Endothelial cell (in vitro differentiated cells): ENCODE data around the gene TFR2. TPM values are rescaled to one million over a fixed set of nuclear protein-coding genes. Genes with fewer than 3 reads are reported as not detected.
A peak's percentile ranks its signal among the peaks of the same experiment; 100 is the strongest.

Experiments used
- DNase-seq: peaks from one replicate; pipeline ENCODE4 v3.0.0; 2021; ENCODE audit warnings: low spot score
- H3K27ac Mint-ChIP-seq: one replicate; pipeline ENCODE4 v1.8.0; 2021; ENCODE audit warnings: mixed read lengths, inconsistent platforms; ENCODE audit not compliant: unreplicated experiment
- H3K27me3 Mint-ChIP-seq: one replicate; pipeline ENCODE4 v1.8.0; 2021; ENCODE audit warnings: mild to moderate bottlenecking, moderate library complexity, mixed read lengths, inconsistent platforms; ENCODE audit not compliant: unreplicated experiment
- H3K36me3 Mint-ChIP-seq: one replicate; pipeline ENCODE4 v1.8.0; 2021; ENCODE audit warnings: mild to moderate bottlenecking, low read depth, mixed read lengths, inconsistent platforms; ENCODE audit not compliant: unreplicated experiment
- H3K4me1 Mint-ChIP-seq: one replicate; pipeline ENCODE4 v1.8.0; 2021; ENCODE audit warnings: mild to moderate bottlenecking, mixed read lengths, inconsistent platforms; ENCODE audit not compliant: unreplicated experiment
- H3K4me3 Mint-ChIP-seq: one replicate; pipeline ENCODE4 v1.8.0; 2021; ENCODE audit warnings: mild to moderate bottlenecking, mixed read lengths, inconsistent platforms; ENCODE audit not compliant: unreplicated experiment
- H3K9me3 Mint-ChIP-seq: one replicate; pipeline ENCODE4 v1.8.0; 2021; ENCODE audit warnings: mixed read lengths, inconsistent platforms; ENCODE audit not compliant: unreplicated experiment
- CTCF ChIP-seq: fragments of 200-600 bp; sonication (generic); IDR thresholded peaks from one replicate; pipeline ENCODE4 v1.5.0; 2021; ENCODE audit warnings: antibody characterized with exemption; ENCODE audit not compliant: unreplicated experiment
- total RNA-seq: library from RNA; stranded (reverse); fragmentation: NEBNext Ultra II Directional; extraction: Animal tissue kit (Norgen Biotek cat#: 25700); gene quantifications from one replicate; pipeline ENCODE4 v1.2.1, GENCODE V29; 2021; ENCODE audit not compliant: unreplicated experiment

TFR2 gene
- total RNA-seq, 1 donor from 2014 or later: 1.0 TPM

GRCh38 chr7:100574362-100575205 lies 66.8 kb downstream of the TFR2 start:
- peaks cover 4% of the 10 kb centered on the region for H3K4me1 Mint-ChIP-seq
- peaks cover 22% of the 10 kb centered on the region for H3K27me3 Mint-ChIP-seq
- no peak for TF ChIP-seq CTCF
- H3K4me3 Mint-ChIP-seq: no peak overlapping the region
- H3K36me3 Mint-ChIP-seq: peaks cover 12% of the 10 kb centered on the region
- H3K9me3 Mint-ChIP-seq: no peaks in the 10 kb centered on the region
- no peak for DNase-seq
- peak overlapping the region; percentile 36 for H3K27ac Mint-ChIP-seq

GRCh38 chr7:100573691-100574361 lies 67.5 kb downstream of the TFR2 start, which contains the start of gene SAP25:
SAP25 (minus strand) TSS chr7:100573900; CDS start chr7:100573742, 158 bp downstream.
- H3K4me1 Mint-ChIP-seq: peaks cover 11% of the 10 kb centered on the region
- H3K9me3 Mint-ChIP-seq: no peaks in the 10 kb centered on the region
- H3K27ac Mint-ChIP-seq: no peak within 1 kb of the TSS
- H3K27me3 Mint-ChIP-seq: peaks cover 28% of the 10 kb centered on the region
- no peak within 1 kb of the TSS for H3K4me3 Mint-ChIP-seq
- peaks cover 10% of the 10 kb centered on the region for H3K36me3 Mint-ChIP-seq
- peak; percentile 58 for TF ChIP-seq CTCF
- DNase-seq: peak; percentile 52

- H3K4me1 Mint-ChIP-seq: peaks cover 15% of the 10 kb centered on the region
- no peak overlapping the region for H3K27ac Mint-ChIP-seq
- H3K9me3 Mint-ChIP-seq: no peaks in the 10 kb centered on the region
- no peak overlapping the region for H3K4me3 Mint-ChIP-seq
- peaks cover 30% of the 10 kb centered on the region for H3K27me3 Mint-ChIP-seq
- no peak for DNase-seq
- peaks cover 9% of the 10 kb centered on the region for H3K36me3 Mint-ChIP-seq
- TF ChIP-seq CTCF: no peak
These were observed 68.2 kb downstream of the TFR2 start for GRCh38 chr7:100572949-100573675.

- no peak overlapping the region for H3K27ac Mint-ChIP-seq
- H3K27me3 Mint-ChIP-seq: peaks cover 30% of the 10 kb centered on the region
- no peak for DNase-seq
- H3K36me3 Mint-ChIP-seq: peaks cover 9% of the 10 kb centered on the region
- peak overlapping the region; percentile 56 for H3K4me3 Mint-ChIP-seq
- TF ChIP-seq CTCF: no peak
- H3K9me3 Mint-ChIP-seq: no peaks in the 10 kb centered on the region
- peaks cover 15% of the 10 kb centered on the region for H3K4me1 Mint-ChIP-seq
These were observed 68.9 kb downstream of the TFR2 start for GRCh38 chr7:100572281-100572948.
